SU-DHL-6 (cell line): ENCODE data around the gene HARBI1.

ENCODE experiments used
- CTCF ChIP-seq: fragments of 200-600 bp; sonication (generic); IDR thresholded peaks from one replicate; pipeline ENCODE4 v1.5.1; 2017; ENCODE audit warnings: antibody characterized with exemption, mild to moderate bottlenecking, low read length, moderate library complexity; ENCODE audit not compliant: insufficient read depth, poor library complexity, severe bottlenecking
- EZH2phosphoT487 ChIP-seq: fragments of 200-600 bp; sonication (generic), shearing (Covaris generic); conservative IDR thresholded peaks from 2 replicates; pipeline ENCODE4 v1.6.1; 2018; ENCODE audit warnings: mild to moderate bottlenecking, antibody characterized with exemption, low read length, moderate library complexity, mixed read lengths

GRCh38 chr11:46582588-46582987 is 34.4 kb downstream of the HARBI1 start:
- no peak for TF ChIP-seq CTCF
- no peak for TF ChIP-seq EZH2phosphoT487
